ENCODE measurements around the gene LANCL1. TPM values are rescaled to one million over a fixed set of nuclear protein-coding genes. Genes with fewer than 3 reads are reported as not detected.

The LANCL1 gene, protein sequence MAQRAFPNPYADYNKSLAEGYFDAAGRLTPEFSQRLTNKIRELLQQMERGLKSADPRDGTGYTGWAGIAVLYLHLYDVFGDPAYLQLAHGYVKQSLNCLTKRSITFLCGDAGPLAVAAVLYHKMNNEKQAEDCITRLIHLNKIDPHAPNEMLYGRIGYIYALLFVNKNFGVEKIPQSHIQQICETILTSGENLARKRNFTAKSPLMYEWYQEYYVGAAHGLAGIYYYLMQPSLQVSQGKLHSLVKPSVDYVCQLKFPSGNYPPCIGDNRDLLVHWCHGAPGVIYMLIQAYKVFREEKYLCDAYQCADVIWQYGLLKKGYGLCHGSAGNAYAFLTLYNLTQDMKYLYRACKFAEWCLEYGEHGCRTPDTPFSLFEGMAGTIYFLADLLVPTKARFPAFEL
- total RNA-seq = 10 to 100 TPM; 41.9 to 44.3 (median 42.8) TPM

DNA sequence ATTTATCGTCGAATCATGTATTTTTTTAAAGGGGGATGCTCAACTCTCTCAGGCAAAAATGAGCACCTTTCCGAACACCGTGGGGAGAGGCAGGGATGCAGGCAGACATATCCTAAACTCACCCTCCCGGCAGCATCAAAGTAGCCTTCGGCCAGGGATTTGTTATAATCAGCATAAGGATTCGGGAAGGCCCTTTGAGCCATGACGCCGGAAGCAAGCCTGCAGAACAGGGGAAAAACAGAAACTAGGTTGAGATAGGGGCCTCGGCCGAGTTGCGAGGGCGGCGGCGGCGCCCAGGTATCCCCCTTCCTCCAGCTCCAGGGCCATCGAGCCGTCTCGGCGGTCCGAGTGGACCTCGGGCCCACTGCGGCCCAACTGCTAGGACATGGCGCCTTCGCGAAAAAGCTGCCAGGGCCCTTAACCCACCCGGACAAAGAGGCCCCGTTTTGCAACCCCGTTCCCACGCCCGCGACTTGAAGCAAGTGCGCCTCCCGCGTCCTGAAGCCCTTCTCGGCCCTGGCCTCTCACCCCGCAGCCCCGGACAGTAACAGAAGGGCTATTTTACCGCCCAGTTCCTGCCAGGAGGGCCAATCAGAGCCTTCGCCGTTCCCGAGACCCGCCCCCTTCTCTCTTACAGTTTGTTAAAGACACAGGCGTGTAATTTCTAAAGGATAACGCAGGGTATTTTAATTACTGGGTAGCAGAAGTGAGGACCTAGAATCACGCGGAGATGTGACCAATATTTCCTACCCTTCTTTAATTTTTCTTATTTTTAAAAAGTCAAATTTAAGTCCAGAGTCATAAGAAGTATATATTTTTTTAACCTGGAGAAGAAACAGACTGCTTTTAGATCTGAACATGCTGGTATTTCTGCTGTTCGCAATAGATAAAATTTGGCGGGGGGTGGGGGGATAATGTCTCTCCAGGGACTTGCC, at the start of gene LANCL1:
Gene LANCL1, minus strand, starts transcription at position 566 of the 935 bp plus-strand sequence. Its CDS starts 363 bp downstream, at position 203.
- peak; percentile 93 to 98 for DNase-seq (ENCODE audit: low spot score in 2 of 2)
- WGBS, 2 donors = 1% methylated on average over 49 of the region's 49 CpGs
- TF ChIP-seq, protein P1, sequence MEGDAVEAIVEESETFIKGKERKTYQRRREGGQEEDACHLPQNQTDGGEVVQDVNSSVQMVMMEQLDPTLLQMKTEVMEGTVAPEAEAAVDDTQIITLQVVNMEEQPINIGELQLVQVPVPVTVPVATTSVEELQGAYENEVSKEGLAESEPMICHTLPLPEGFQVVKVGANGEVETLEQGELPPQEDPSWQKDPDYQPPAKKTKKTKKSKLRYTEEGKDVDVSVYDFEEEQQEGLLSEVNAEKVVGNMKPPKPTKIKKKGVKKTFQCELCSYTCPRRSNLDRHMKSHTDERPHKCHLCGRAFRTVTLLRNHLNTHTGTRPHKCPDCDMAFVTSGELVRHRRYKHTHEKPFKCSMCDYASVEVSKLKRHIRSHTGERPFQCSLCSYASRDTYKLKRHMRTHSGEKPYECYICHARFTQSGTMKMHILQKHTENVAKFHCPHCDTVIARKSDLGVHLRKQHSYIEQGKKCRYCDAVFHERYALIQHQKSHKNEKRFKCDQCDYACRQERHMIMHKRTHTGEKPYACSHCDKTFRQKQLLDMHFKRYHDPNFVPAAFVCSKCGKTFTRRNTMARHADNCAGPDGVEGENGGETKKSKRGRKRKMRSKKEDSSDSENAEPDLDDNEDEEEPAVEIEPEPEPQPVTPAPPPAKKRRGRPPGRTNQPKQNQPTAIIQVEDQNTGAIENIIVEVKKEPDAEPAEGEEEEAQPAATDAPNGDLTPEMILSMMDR (IDR thresholded peaks at IDR 0.05) = no peak
- no peak for TF ChIP-seq POLR2A (IDR thresholded peaks at IDR 0.05)
- peak within 1 kb of the TSS; percentile 75 for H3K4me3 ChIP-seq (ENCODE audit: low read depth, poor library complexity, severe bottlenecking)
- intact Hi-C loops (cut with DNase I; ENCODE audit: low total_unique reads) = no loop called here

DNA sequence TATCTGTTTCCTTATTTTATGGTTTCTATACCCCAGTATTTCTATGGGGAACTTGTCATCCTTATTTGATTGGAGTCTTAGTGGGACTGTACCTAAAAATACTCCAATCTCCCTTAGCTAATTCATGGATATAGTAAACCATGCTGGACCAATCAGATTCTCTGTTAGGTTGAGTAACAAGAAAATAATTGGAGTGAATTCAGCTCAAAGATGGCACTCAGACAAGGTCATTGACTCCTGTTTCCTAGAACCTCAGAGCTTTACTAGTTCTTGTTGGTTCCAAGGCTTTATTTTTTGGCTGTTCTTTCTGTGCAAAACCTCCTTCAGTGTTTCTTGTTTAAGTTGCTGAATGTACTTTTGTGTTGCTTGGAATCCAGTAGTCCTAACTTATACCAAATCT, 48.0 kb upstream of the LANCL1 start:
- intact Hi-C loops (cut with DNase I; ENCODE audit: low total_unique reads) = no loop called here
- TF ChIP-seq, protein P1 (IDR thresholded peaks at IDR 0.05) = no peak
- TF ChIP-seq POLR2A (IDR thresholded peaks at IDR 0.05) = no peak
- no peak overlapping the region for H3K4me3 ChIP-seq (ENCODE audit: low read depth, poor library complexity, severe bottlenecking)
- DNase-seq (ENCODE audit: low spot score in 2 of 2) = no peak

DNA sequence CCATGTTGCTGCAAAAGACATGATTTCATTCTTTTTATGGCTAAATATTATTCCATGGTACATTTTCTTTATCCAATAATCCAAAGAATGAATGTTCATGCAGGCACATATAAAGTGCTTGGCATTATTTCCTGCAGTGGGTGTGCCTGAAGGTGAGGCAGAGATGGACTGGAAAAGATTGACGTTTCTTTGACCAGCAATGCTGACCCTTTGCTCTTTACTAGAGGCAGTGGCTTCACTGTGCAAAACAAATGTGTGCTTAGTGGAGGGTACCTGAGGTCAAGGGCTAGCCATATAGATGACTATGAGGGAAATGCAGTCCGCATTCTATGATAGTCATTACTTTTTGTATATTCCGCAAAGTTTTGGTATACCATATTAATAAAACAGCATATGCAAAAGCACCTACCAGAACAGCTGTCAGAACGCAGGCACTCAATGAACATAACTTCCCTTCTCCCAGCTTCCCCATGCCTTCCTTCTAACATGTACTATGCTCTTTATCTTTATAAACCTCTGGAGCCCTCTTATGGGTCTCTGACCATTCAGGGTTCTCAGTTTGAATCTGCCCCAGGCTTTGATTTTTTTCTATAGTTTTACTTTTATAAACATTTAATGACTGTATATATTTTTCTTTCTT, 47.2 kb upstream of the LANCL1 start:
- H3K4me3 ChIP-seq (ENCODE audit: low read depth, poor library complexity, severe bottlenecking) = no peak overlapping the region
- TF ChIP-seq, protein P1 (IDR thresholded peaks at IDR 0.05) = no peak
- no peak for TF ChIP-seq POLR2A (IDR thresholded peaks at IDR 0.05)
- DNase-seq (ENCODE audit: low spot score in 2 of 2) = no peak
- intact Hi-C loops (cut with DNase I; ENCODE audit: low total_unique reads) = no loop called here
- WGBS, 2 donors = 84 to 88% methylated on average over 4 of the region's 4 CpGs

DNA sequence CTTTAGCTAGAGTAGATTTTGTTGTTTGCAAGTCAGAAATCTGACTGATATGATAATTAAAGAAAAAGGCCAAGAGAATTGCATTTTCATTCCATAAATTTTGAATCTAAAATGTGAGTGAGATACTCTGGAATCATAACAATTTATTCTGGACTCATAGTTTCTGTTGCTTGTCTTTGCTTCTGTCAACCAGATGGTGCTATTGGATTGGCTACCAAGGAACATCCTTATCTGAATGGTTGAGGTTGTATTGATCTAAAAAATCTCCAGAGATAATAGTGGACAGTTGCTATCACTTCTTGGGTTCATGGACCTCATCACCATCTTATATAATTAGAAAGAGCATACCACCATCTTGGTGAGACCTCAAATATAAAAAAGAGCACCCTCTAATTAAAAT, 45.8 kb upstream of the LANCL1 start:
- no peak for DNase-seq (ENCODE audit: low spot score in 2 of 2)
- TF ChIP-seq, protein P1 (IDR thresholded peaks at IDR 0.05) = no peak
- no peak for TF ChIP-seq POLR2A (IDR thresholded peaks at IDR 0.05)
- no peak overlapping the region for H3K4me3 ChIP-seq (ENCODE audit: low read depth, poor library complexity, severe bottlenecking)
- intact Hi-C loops (cut with DNase I; ENCODE audit: low total_unique reads) = no loop called here

DNA sequence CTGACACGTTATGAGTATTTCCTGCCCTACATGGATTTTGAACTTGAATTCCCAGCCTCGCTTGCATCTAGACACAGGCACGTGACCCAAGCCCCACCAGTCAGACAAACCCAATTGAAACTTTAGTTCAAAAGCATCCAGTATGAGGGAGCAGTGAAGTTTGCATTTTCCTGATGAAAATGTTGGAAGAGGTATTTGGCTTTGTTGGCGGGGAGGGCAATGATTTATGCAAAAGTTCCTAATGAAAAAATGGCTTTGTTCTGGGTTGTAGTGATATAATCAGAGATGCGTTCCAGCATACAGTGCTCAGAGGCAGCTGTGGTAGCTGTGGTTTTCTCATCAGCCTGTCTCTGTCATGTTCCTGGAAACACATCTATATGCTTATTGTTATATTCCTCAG, 43.0 kb upstream of the LANCL1 start:
- no peak for DNase-seq (ENCODE audit: low spot score in 2 of 2)
- WGBS, 2 donors = 71 to 79% methylated on average over 5 of the region's 5 CpGs
- TF ChIP-seq, protein P1 (IDR thresholded peaks at IDR 0.05) = no peak
- intact Hi-C loops (cut with DNase I; ENCODE audit: low total_unique reads) = no loop called here
- H3K4me3 ChIP-seq (ENCODE audit: low read depth, poor library complexity, severe bottlenecking) = no peak overlapping the region

Data from lower leg skin (tissue), 4 donors.